ENCODE results near the gene SEPTIN5.

DNA sequence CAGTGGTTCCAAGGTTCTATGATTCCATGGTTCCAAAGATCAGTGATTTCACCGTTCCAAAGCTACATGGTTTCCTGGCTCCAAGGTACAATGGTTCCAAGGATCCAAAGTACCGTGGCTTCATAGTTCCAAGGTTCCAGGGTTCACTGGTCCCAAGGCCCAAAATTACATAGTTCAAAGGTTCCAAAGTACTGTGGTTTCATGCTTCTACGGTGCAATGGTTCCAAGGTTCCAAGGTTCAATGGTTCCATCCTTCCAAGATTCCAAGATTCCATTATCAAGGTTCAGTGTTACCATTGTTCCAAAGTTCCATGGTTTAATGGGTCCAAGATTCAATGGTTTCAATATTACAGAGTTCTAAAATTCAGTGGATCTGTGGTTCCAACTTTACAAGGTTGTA, 43.0 kb upstream of the SEPTIN5 start:
- TF ChIP-seq, protein P1, sequence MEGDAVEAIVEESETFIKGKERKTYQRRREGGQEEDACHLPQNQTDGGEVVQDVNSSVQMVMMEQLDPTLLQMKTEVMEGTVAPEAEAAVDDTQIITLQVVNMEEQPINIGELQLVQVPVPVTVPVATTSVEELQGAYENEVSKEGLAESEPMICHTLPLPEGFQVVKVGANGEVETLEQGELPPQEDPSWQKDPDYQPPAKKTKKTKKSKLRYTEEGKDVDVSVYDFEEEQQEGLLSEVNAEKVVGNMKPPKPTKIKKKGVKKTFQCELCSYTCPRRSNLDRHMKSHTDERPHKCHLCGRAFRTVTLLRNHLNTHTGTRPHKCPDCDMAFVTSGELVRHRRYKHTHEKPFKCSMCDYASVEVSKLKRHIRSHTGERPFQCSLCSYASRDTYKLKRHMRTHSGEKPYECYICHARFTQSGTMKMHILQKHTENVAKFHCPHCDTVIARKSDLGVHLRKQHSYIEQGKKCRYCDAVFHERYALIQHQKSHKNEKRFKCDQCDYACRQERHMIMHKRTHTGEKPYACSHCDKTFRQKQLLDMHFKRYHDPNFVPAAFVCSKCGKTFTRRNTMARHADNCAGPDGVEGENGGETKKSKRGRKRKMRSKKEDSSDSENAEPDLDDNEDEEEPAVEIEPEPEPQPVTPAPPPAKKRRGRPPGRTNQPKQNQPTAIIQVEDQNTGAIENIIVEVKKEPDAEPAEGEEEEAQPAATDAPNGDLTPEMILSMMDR (IDR thresholded peaks at IDR 0.05), result no peak
- no peak for TF ChIP-seq POLR2AphosphoS5 (IDR thresholded peaks at IDR 0.05)

Data from gastroesophageal sphincter (tissue), 3 donors.